ENCODE data around the gene ZFAND4. TPM values are rescaled to one million over a fixed set of nuclear protein-coding genes. Genes with fewer than 3 reads are reported as not detected.
A peak's percentile ranks its signal among the peaks of the same experiment; 100 is the strongest.

Gene ZFAND4
- total and polyA plus RNA-seq, 2 experiments from 2014 or later = 7.4 to 30.3 TPM

DNA sequence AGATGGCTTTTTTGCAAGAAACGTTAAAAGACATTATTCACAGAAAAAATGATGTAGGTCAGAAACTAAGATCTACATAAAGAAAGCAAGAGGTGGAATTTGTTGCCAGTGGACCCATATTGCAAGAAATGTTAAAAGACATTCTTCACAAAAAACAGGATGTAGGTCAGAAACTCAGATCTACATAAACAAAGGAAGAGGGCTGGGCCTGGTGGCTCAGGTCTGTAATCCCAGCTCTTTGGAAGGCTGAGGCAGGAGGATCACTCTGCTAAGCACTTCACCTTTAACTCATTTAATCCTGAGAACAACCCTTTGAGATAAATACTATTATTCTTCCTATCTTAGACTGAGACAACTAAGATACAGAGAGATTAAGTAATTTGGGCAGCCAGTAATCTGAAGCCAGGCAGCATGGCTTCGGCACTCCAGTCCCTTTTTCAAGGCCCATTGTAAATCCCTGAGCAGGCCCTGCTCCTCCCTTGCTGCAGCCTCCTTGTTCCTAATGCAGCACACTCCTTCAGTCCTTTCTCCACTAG, 11.6 kb downstream of the ZFAND4 start:
- peak; percentile 65 for DNase-seq (ENCODE audit: low spot score)
- peaks cover 19% of the 10 kb centered on the region; the same call in 2 of the 3 replicates for H3K36me3 Mint-ChIP-seq (ENCODE audit: low read depth)
- H3K4me1 ChIP-seq (ENCODE audit: insufficient read depth) = 0 out of 2 replicates have a peak, but pooled peaks cover 4% of the 10 kb centered on the region
- peak; percentile 67 for ATAC-seq
- H3K9me2 ChIP-seq (ENCODE audit: insufficient read depth) = no peaks in the 10 kb centered on the region
- peak overlapping the region; percentile 56 for H3K27ac Mint-ChIP-seq
- H3K9me3 Mint-ChIP-seq = no peaks in the 10 kb centered on the region
- H3K4me1 Mint-ChIP-seq = peaks cover 16% of the 10 kb centered on the region
- H3K27ac ChIP-seq (ENCODE audit: low read depth) = peak overlapping the region; percentile 16
- H3K4me3 Mint-ChIP-seq = no peak overlapping the region
- peaks cover 38% of the 10 kb centered on the region for H3K79me2 ChIP-seq (replicated peaks; ENCODE audit: insufficient read depth)
- no peaks in the 10 kb centered on the region for H3F3A ChIP-seq (replicated peaks; ENCODE audit: low read depth)
- H3K27me3 Mint-ChIP-seq (ENCODE audit: insufficient read depth, low read depth, poor library complexity) = peaks cover 2% of the 10 kb centered on the region
- no peaks in the 10 kb centered on the region for H3K36me3 ChIP-seq (ENCODE audit: insufficient read depth)
- H3K4me2 ChIP-seq = no peak overlapping the region
- no peak overlapping the region for H2AFZ ChIP-seq
- no peaks in the 10 kb centered on the region for H3K27me3 ChIP-seq (ENCODE audit: insufficient read depth)
- no peak overlapping the region for H3K4me3 ChIP-seq
- peaks cover 3% of the 10 kb centered on the region; the same call in 1 of the 2 replicates for H4K20me1 ChIP-seq (replicated peaks; ENCODE audit: insufficient read depth)
- TF ChIP-seq, protein P1, sequence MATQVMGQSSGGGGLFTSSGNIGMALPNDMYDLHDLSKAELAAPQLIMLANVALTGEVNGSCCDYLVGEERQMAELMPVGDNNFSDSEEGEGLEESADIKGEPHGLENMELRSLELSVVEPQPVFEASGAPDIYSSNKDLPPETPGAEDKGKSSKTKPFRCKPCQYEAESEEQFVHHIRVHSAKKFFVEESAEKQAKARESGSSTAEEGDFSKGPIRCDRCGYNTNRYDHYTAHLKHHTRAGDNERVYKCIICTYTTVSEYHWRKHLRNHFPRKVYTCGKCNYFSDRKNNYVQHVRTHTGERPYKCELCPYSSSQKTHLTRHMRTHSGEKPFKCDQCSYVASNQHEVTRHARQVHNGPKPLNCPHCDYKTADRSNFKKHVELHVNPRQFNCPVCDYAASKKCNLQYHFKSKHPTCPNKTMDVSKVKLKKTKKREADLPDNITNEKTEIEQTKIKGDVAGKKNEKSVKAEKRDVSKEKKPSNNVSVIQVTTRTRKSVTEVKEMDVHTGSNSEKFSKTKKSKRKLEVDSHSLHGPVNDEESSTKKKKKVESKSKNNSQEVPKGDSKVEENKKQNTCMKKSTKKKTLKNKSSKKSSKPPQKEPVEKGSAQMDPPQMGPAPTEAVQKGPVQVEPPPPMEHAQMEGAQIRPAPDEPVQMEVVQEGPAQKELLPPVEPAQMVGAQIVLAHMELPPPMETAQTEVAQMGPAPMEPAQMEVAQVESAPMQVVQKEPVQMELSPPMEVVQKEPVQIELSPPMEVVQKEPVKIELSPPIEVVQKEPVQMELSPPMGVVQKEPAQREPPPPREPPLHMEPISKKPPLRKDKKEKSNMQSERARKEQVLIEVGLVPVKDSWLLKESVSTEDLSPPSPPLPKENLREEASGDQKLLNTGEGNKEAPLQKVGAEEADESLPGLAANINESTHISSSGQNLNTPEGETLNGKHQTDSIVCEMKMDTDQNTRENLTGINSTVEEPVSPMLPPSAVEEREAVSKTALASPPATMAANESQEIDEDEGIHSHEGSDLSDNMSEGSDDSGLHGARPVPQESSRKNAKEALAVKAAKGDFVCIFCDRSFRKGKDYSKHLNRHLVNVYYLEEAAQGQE (IDR thresholded peaks at IDR 0.05; ENCODE audit: unreplicated experiment) = no peak
- TF ChIP-seq, protein P2, sequence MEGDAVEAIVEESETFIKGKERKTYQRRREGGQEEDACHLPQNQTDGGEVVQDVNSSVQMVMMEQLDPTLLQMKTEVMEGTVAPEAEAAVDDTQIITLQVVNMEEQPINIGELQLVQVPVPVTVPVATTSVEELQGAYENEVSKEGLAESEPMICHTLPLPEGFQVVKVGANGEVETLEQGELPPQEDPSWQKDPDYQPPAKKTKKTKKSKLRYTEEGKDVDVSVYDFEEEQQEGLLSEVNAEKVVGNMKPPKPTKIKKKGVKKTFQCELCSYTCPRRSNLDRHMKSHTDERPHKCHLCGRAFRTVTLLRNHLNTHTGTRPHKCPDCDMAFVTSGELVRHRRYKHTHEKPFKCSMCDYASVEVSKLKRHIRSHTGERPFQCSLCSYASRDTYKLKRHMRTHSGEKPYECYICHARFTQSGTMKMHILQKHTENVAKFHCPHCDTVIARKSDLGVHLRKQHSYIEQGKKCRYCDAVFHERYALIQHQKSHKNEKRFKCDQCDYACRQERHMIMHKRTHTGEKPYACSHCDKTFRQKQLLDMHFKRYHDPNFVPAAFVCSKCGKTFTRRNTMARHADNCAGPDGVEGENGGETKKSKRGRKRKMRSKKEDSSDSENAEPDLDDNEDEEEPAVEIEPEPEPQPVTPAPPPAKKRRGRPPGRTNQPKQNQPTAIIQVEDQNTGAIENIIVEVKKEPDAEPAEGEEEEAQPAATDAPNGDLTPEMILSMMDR (conservative IDR thresholded peaks at IDR 0.05; ENCODE audit: low read depth in 2 of 2) = no peak
- TF ChIP-seq JUNB (IDR thresholded peaks at IDR 0.05; ENCODE audit: unreplicated experiment) = no peak
- no peak for TF ChIP-seq CREB1 (CRISPR knock-in tag; IDR thresholded peaks at IDR 0.05; ENCODE audit: low read depth)
- TF ChIP-seq NANOG (IDR thresholded peaks at IDR 0.05; ENCODE audit: borderline replicate concordance) = no peak
- TF ChIP-seq STAT1 (IDR thresholded peaks at IDR 0.05; ENCODE audit: unreplicated experiment) = no peak
- TF ChIP-seq EZH2phosphoT487 (IDR thresholded peaks at IDR 0.05; ENCODE audit: unreplicated experiment) = no peak
- TF ChIP-seq, protein P3, sequence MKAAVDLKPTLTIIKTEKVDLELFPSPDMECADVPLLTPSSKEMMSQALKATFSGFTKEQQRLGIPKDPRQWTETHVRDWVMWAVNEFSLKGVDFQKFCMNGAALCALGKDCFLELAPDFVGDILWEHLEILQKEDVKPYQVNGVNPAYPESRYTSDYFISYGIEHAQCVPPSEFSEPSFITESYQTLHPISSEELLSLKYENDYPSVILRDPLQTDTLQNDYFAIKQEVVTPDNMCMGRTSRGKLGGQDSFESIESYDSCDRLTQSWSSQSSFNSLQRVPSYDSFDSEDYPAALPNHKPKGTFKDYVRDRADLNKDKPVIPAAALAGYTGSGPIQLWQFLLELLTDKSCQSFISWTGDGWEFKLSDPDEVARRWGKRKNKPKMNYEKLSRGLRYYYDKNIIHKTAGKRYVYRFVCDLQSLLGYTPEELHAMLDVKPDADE (IDR thresholded peaks at IDR 0.05) = no peak
- no peak for TF ChIP-seq ZNF462 (CRISPR knock-in tag; IDR thresholded peaks at IDR 0.05)
- TF ChIP-seq ZNF114 (CRISPR knock-in tag; IDR thresholded peaks at IDR 0.05) = no peak
- no peak for TF ChIP-seq POLR2AphosphoS5 (IDR thresholded peaks at IDR 0.05; ENCODE audit: low read depth)
- no peak for TF ChIP-seq ZNF331 (CRISPR knock-in tag; IDR thresholded peaks at IDR 0.05; ENCODE audit: low read depth)
- TF ChIP-seq EZH2 (IDR thresholded peaks at IDR 0.05; ENCODE audit: low read depth, unreplicated experiment) = no peak
